H7 (cell line): ENCODE results near the gene SLC28A2. TPM values are rescaled to one million over a fixed set of nuclear protein-coding genes. Genes with fewer than 3 reads are reported as not detected.
"Not testable (repeated sequence)": the region's sequence is repeated elsewhere in the genome, so short reads cannot be mapped to it uniquely, and the experiment has no call there.

Experiments used
- DNase-seq: peaks from one replicate; pipeline ENCODE4 v3.0.0; 2012
- H3K27me3 ChIP-seq: 2 replicates; pipeline ENCODE4 v1.6.0; 2011; ENCODE audit warnings: mild to moderate bottlenecking, low read length; ENCODE audit not compliant: control insufficient read depth, insufficient read depth
- H3K36me3 ChIP-seq: replicated peaks from 2 replicates; pipeline ENCODE4 v1.5.1; 2011; ENCODE audit warnings: low read length; ENCODE audit not compliant: control insufficient read depth, insufficient read depth
- H3K4me3 ChIP-seq: 2 replicates; pipeline ENCODE4 v1.5.1; 2011; ENCODE audit warnings: low read depth, mild to moderate bottlenecking, control low read depth, low read length, moderate library complexity; ENCODE audit not compliant: insufficient read depth
- total RNA-seq: library from RNA; depleted of rRNA; stranded (reverse); fragments of >200 nt; shearing (Covaris generic); gene quantifications from 2 replicates; pipeline ENCODE4 v1.2.3, GENCODE V29; 2014; rRNA removed

Gene SLC28A2
- 0.15 TPM in 1 of 2 replicates, not detected in the other for total RNA-seq

- Histone ChIP-seq H3K36me3 (no peaks in the 10 kb centered on the region), H3K4me3 (no peak within 1 kb of the TSS), H3K27me3 (no peaks in the 10 kb centered on the region)
- peak; percentile 20 for DNase-seq
These were observed at the start of gene SLC28A2 for GRCh38 chr15:45251888-45252287. TSS of gene SLC28A2 (plus strand) at chr15:45252234. CDS start at chr15:45253216, 982 bp downstream.

- DNase-seq: no peak
- Histone ChIP-seq H3K4me3 (no peak overlapping the region), H3K27me3 (no peaks in the 10 kb centered on the region), H3K36me3 (no peaks in the 10 kb centered on the region)
These were observed 48.9 kb upstream of the SLC28A2 start for GRCh38 chr15:45203182-45203581.

- H3K4me3 ChIP-seq: no peak overlapping the region
- H3K36me3 ChIP-seq: no peaks in the 10 kb centered on the region
- DNase-seq: peak; percentile 77
- H3K27me3 ChIP-seq: no peaks in the 10 kb centered on the region
These were observed 46.8 kb upstream of the SLC28A2 start for GRCh38 chr15:45205192-45205591.

- Histone ChIP-seq H3K36me3 (no peaks in the 10 kb centered on the region), H3K27me3 (no peaks in the 10 kb centered on the region), H3K4me3 (no peak overlapping the region)
- DNase-seq: no peak
These were observed 39.5 kb upstream of the SLC28A2 start for GRCh38 chr15:45212493-45212892.

GRCh38 chr15:45221053-45221599 lies 30.9 kb upstream of the SLC28A2 start:
- DNase-seq: no peak
- Histone ChIP-seq H3K27me3 (no peaks in the 10 kb centered on the region), H3K4me3 (no peak overlapping the region), H3K36me3 (no peaks in the 10 kb centered on the region)

- H3K4me3 ChIP-seq: no peak overlapping the region
- no peaks in the 10 kb centered on the region for H3K36me3 ChIP-seq
- H3K27me3 ChIP-seq: no peaks in the 10 kb centered on the region
- peak; percentile 30 for DNase-seq
These were observed 30.1 kb upstream of the SLC28A2 start for GRCh38 chr15:45221967-45222366.

GRCh38 chr15:45224621-45225217 lies 27.3 kb upstream of the SLC28A2 start:
- no peak for DNase-seq

GRCh38 chr15:45225506-45226273 lies 26.3 kb upstream of the SLC28A2 start:
- H3K4me3 ChIP-seq: no peak overlapping the region
- no peaks in the 10 kb centered on the region for H3K27me3 ChIP-seq
- no peak for DNase-seq
- no peaks in the 10 kb centered on the region for H3K36me3 ChIP-seq

More at GRCh38 chr15:45224621-45225217, 27.3 kb upstream of the SLC28A2 start:
- Histone ChIP-seq H3K36me3 (no peaks in the 10 kb centered on the region), H3K27me3 (no peaks in the 10 kb centered on the region), H3K4me3 (no peak overlapping the region)

GRCh38 chr15:45228931-45229330 lies 23.1 kb upstream of the SLC28A2 start:
- no peak overlapping the region for H3K4me3 ChIP-seq
- no peak for DNase-seq
- no peaks in the 10 kb centered on the region for H3K36me3 ChIP-seq
- H3K27me3 ChIP-seq: no peaks in the 10 kb centered on the region

GRCh38 chr15:45230245-45230965 lies 21.6 kb upstream of the SLC28A2 start:
- no peak overlapping the region for H3K4me3 ChIP-seq
- H3K36me3 ChIP-seq: no peaks in the 10 kb centered on the region
- DNase-seq: no peak
- H3K27me3 ChIP-seq: no peaks in the 10 kb centered on the region

GRCh38 chr15:45231132-45231531 lies 20.9 kb upstream of the SLC28A2 start:
- Histone ChIP-seq H3K4me3 (no peak overlapping the region), H3K27me3 (no peaks in the 10 kb centered on the region), H3K36me3 (no peaks in the 10 kb centered on the region)
- DNase-seq: no peak

- no peak for DNase-seq
- H3K27me3 ChIP-seq: no peaks in the 10 kb centered on the region
These were observed 20.0 kb upstream of the SLC28A2 start for GRCh38 chr15:45231864-45232562.

GRCh38 chr15:45234562-45235235 lies 17.3 kb upstream of the SLC28A2 start:
- Histone ChIP-seq H3K27me3 (no peaks in the 10 kb centered on the region), H3K4me3 (no peak overlapping the region), H3K36me3 (no peaks in the 10 kb centered on the region)
- no peak for DNase-seq

More at GRCh38 chr15:45231864-45232562, 20.0 kb upstream of the SLC28A2 start:
- H3K36me3 ChIP-seq: no peaks in the 10 kb centered on the region
- no peak overlapping the region for H3K4me3 ChIP-seq

- not testable (repeated sequence) for H3K36me3 ChIP-seq, DNase-seq, H3K27me3 ChIP-seq, H3K4me3 ChIP-seq
These were observed 15.2 kb upstream of the SLC28A2 start for GRCh38 chr15:45236806-45237205.
